GM19240 (cell line): ENCODE results near the gene KIAA0319L.

Experiments used
- DNase-seq: peaks from one replicate; pipeline ENCODE4 v3.0.0; 2011; ENCODE audit warnings: low spot score; ENCODE audit not compliant: insufficient read length

Gene KIAA0319L

DNA sequence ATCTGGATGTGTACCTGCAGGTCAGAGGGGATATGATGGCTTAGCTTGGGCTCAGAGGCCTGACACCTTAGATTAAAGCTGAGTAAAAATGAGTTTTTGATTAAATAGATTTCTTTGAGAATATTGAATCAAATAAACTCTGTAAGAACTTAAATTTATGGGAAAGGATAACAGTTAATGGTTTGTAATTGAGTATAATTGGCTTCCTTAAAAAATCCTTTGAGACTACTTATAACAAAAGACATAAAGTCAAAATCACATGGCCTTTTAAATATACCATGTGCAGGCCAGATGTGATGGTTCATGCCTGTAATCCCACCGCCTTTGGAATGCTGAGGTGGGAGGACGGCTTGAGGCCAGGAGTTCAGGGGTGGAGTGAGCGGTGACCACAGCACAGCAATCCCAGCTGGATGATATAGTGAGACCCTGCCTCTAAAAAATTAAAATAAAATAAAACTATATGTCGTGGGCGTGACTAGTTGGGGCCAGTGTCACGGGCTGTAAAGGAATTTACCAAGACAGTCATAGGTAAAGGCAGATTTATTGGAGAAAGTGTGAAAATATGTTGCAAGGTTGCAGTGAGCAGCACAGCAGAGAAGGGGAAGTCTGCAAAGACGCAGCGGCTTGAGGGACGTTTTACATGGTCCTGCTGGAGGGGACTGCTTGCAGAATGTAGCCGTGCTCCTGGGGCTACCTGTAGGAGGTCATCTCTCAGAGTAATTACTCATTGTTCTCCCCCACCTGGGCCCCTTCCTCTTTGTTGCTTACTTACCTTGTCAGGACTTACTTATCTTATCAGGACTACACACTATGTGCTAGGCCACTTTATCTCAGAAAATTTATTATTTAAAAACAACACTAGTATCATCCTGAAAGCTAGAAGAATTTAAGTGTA lies 166.4 kb downstream of the KIAA0319L start:
- no peak for DNase-seq

- no peak for DNase-seq
These were observed 170.2 kb downstream of the KIAA0319L start for GRCh38 chr1:35386959-35387358.

- no peak for DNase-seq
These were observed 170.9 kb downstream of the KIAA0319L start for GRCh38 chr1:35386290-35386689.
